Measurements from ENCODE around the gene MS4A18. TPM values are rescaled to one million over a fixed set of nuclear protein-coding genes. Genes with fewer than 3 reads are reported as not detected.
A peak's percentile ranks its signal among the peaks of the same experiment; 100 is the strongest.

Gene MS4A18
- total RNA-seq, 4 donors from 2014 or later: not detected

DNA sequence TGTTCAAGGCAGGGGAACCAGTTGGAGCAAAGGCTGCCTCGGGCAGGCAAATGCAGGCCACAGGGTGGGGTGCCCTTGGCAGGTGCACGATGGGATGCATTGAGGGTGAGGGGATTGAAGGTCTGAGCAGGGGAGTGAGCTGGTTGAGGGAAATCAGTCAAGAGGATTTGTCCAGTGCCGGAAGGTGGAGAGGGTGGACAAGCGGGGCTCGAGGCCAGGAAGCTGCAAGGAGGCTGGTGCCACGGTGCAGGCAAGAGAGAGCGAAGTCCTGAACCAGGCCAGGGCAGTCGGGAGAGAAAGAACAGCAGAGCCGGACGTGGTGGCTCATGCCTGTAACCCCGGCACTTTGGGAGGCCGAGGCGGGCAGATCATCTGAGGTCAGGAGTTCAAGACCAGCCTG, 50.2 kb downstream of the MS4A18 start:
- TF ChIP-seq, protein P1, sequence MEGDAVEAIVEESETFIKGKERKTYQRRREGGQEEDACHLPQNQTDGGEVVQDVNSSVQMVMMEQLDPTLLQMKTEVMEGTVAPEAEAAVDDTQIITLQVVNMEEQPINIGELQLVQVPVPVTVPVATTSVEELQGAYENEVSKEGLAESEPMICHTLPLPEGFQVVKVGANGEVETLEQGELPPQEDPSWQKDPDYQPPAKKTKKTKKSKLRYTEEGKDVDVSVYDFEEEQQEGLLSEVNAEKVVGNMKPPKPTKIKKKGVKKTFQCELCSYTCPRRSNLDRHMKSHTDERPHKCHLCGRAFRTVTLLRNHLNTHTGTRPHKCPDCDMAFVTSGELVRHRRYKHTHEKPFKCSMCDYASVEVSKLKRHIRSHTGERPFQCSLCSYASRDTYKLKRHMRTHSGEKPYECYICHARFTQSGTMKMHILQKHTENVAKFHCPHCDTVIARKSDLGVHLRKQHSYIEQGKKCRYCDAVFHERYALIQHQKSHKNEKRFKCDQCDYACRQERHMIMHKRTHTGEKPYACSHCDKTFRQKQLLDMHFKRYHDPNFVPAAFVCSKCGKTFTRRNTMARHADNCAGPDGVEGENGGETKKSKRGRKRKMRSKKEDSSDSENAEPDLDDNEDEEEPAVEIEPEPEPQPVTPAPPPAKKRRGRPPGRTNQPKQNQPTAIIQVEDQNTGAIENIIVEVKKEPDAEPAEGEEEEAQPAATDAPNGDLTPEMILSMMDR (IDR thresholded peaks at IDR 0.05): no peak
- no peak for ATAC-seq (ENCODE audit: low FRiP score)
- no peak for DNase-seq (ENCODE audit: low spot score)

DNA sequence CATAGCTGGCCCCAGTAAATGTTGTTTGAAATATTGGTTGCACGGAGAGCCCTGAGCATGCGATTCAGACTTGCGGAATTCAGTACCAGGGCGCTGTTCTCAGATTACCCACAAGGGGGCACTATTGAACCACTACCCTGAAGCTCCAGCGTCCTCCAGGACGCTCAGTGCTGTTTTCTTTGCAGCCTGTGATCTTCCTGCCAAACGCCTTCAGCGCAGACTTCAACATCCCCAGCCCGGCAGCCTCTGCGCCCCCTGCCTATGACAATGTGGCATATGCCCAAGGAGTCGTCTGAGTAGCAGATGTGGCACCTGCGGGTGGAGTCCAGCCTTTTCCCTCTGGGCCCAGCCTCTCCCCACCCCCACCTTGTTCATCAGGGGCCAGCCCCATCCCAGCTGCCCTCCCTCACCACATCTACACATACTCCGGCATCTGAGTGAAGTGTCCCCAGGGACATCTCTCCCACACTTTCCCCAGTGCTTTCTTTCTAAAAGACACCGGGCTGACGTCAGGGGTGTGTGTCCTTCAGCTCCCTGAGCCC, 51.0 kb downstream of the MS4A18 start:
- DNase-seq (ENCODE audit: low spot score) (peak; percentile 85), ATAC-seq (ENCODE audit: low FRiP score) (no peak)
- TF ChIP-seq, protein P1 (IDR thresholded peaks at IDR 0.05): peak in 2 of 3 donors; percentile 45 to 62

DNA sequence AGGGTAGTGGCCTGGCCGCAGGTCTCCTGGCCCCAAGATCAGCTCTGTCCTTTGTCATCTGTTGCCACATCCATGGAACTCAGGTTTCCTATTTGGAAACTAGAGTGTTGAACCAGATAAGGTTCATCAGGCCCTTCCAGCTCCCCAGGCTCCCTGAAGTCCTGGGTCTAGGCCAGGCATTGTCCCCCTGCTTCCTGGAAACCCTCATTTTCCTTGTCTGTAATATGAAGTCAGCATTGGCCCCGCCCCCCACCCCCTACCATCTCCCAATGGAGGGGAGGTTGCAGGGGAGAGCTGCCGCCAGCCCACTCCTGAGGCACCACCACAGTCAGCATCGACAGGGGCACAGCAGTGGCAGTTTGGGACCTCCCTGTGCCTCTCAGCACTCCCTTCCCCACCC, 51.6 kb downstream of the MS4A18 start:
- TF ChIP-seq, protein P1 (IDR thresholded peaks at IDR 0.05): no peak
- ATAC-seq (ENCODE audit: low FRiP score): no peak
- DNase-seq (ENCODE audit: low spot score): no peak

DNA sequence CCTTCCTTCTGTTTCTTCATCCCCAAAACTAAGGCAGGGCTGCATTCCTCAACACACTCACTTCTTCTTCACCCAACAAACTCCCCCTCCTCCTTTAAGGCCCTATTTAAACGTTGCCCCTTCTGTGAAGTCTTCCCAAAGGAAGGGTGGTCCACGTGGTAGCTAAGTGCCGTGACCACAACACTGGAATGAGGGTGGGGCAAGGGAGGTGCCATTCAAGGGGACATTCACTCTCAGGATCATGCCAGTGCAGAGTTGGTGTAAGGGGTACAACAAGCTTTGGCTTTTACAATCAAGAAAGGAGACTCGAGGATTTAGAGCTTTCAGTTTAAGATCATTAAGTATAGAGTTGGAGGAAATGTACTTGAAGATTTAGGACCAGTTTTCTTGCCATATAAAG, 52.6 kb downstream of the MS4A18 start:
- TF ChIP-seq, protein P1 (IDR thresholded peaks at IDR 0.05): no peak
- no peak for DNase-seq (ENCODE audit: low spot score)

DNA sequence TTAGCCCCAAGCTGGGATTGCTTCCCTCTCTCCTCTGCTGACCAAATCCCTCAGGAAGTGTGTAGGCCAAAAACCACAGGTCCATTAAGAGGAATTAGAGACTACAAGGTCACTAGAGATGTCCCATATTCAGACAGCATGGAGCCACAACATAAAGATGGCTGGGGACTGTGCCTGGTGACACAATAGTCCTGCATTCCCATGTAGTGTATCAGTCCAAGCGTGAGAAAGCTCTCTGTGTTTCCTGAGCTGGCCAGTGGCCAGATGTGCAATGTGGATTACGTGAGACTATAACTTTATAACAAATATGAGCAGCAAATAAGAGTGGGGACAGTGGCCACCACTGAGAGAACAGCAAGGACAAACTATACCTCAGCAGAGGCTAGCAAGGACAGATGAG, 53.1 kb downstream of the MS4A18 start:
- TF ChIP-seq, protein P1 (IDR thresholded peaks at IDR 0.05): no peak
- ATAC-seq (ENCODE audit: low FRiP score): no peak
- no peak for DNase-seq (ENCODE audit: low spot score)

More for the DNA sequence above, 52.6 kb downstream of the MS4A18 start:
- ATAC-seq (ENCODE audit: low FRiP score): no peak

DNA sequence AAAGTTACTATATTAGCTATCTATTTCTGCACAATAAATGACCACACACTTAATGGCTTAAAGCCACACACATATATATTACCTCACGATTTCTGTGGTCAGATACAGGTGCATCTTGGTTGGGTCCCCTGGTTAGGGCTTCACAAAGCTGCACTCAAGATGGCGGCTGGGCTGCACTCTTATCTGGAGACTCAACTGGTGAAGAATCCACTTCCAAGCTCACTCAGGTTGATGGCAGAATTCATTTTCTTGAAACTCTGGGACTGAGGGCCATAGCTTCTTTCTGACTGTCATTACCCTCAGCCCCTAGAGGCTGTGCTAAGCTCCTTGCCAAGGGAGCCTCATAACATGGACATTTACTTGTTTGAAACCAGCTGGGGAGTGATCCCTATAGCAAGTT, 55.5 kb downstream of the MS4A18 start:
- ATAC-seq (ENCODE audit: low FRiP score): no peak

DNA sequence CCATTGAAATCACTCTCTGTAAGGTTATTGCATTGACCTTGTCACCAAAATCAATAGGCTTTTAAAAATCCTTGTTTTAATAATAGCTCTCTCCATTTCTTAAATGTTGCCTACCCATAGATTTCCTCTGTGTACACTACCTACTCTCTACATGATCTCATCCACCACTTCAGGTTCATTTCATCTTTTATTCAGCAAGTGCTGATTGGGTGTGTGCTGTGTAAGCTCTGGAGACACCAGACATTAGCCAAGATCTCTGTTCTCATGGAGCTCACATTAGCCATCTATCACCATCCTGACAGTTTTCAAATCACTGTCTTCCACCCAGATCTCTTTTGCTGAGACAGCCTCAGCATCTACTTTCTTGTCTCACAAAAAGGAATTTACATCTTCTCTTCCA, 56.3 kb downstream of the MS4A18 start:
- no peak for DNase-seq (ENCODE audit: low spot score)
- TF ChIP-seq, protein P1 (IDR thresholded peaks at IDR 0.05): no peak

More for the DNA sequence above, 55.5 kb downstream of the MS4A18 start:
- no peak for DNase-seq (ENCODE audit: low spot score)
- TF ChIP-seq, protein P1 (IDR thresholded peaks at IDR 0.05): no peak

More for the DNA sequence above, 56.3 kb downstream of the MS4A18 start:
- ATAC-seq (ENCODE audit: low FRiP score): no peak

Measured in omental fat pad (tissue), 4 donors.